Measurements from ENCODE around the gene SBF1. TPM values are rescaled to one million over a fixed set of nuclear protein-coding genes. Genes with fewer than 3 reads are reported as not detected.

Gene SBF1
- total and polyA plus RNA-seq, 9 donors = 1.9 to 86.0 (median 58.7) TPM

DNA sequence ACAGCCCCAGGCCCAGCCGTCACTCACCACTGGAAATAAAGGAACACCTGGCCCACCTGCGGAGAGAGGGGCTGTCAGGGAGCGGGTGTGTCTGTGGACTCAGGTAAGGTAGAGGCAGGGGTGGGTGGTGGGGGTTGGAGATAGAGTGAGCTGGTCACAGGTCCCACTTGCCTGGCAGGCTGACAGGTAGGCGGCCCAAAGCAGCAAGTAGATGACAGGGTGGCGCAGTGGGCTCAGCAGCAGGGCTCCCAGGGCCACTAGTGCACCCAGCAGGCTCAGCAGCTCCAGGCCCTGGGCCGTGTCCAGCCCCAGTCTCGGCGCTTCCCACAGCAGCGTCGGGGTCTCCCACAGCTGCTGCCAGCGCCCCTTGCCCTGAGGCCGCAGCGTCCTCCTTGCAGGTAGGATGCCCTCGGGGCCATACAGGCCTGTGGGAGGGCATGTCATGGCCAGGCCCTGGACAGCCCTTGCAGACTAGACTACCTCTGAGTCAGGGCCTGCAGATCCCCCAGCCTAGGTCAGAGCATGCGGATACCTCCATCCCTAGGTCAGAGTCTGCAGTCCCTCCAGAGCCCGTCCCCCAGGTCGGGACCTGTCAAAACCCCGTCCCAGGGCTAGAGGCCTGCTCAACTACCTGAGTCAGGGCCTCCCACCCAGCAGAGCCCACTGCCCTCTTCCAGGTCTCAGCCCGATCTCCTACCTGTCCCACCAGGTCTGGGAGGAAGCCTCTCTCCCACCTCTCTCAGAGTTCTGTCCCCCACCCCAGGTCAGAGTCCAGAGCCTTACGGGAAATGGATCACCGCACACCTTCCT is 32.0 kb upstream of the SBF1 start:
- Histone ChIP-seq H3K27ac (peak overlapping the region in 1 of 2 donors; percentile 74), H3K4me1 (ENCODE audit: insufficient read depth) (peaks cover 13% of the 10 kb centered on the region), H3K36me3 (no peaks in the 10 kb centered on the region), H3K9me3 (no peaks in the 10 kb centered on the region), H3K27me3 (no peaks in the 10 kb centered on the region), H3K4me3 (peak overlapping the region; percentile 81)
- 15 to 23% (median 17%) methylated on average over 12 to 21 of the region's 21 CpGs for WGBS, 3 donors
- intact Hi-C loops (cut with DNase I) = loop anchor here in 1 of 4 donors (10.0 kb wide), 1 partner anchor 262 kb away; the partner anchor contains the start of gene TUBGCP6
- TF ChIP-seq EP300 (IDR thresholded peaks at IDR 0.05) (no peak), POLR2A (IDR thresholded peaks at IDR 0.05) (no peak), CTCF (IDR thresholded peaks at IDR 0.05) (peak in 1 of 3 donors; percentile 13)
- DNase-seq = peak in 4 of 5 donors; percentile 55 to 74 (median 70)

DNA sequence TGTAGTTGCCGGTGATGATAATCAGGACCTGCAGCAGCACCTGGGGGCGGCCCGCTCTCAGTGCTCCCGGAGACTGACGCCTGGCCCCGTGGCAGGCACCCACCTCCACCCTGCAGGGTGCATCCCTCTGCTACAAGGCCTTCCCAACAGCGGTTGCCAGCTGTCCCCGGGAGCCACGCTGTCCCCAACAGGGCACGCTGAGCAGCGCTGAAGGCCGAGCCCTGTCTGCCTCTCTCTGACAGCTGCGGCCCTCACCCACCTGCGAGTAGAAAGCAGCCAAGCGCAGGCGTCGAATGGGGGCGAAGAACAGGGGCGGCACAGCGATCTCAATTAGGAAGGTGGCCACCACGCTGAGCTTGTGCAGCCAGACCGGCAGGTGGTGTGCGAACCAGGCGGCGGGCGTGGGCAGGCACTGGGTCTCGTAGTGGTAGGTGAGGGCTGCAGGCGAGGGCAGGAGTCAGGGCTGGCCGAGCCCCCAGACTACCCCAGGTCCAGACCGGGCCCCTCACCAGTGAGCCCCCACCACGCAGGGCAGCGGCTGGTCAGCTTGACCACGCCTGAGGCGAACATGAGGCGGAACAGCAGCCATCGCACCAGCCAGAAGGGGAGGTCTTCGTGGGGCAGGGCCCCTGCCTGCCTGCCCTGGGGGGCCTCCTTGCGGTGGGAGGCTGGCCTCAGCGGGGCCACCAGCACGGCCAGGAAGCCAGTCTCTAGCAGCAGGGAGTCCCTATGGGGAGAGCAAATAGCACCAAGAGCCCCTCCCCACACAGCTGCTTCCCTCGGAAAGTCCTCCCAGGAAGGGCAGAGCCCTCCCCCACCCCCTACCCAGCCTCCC is 31.2 kb upstream of the SBF1 start:
- peak in 3 of 5 donors; percentile 58 to 60 (median 58) for DNase-seq
- 83 to 87% (median 86%) methylated on average over 38 to 41 of the region's 41 CpGs for WGBS, 3 donors
- Histone ChIP-seq H3K27ac (peak overlapping the region in 1 of 2 donors; percentile 74), H3K27me3 (no peaks in the 10 kb centered on the region), H3K9me3 (no peaks in the 10 kb centered on the region), H3K4me1 (ENCODE audit: insufficient read depth) (peaks cover 13% of the 10 kb centered on the region), H3K36me3 (no peaks in the 10 kb centered on the region), H3K4me3 (peak overlapping the region; percentile 81)
- intact Hi-C loops (cut with DNase I) = loop anchor here in 1 of 4 donors (10.0 kb wide), 1 partner anchor 261 kb away; the partner anchor contains the start of gene TUBGCP6
- TF ChIP-seq POLR2A (IDR thresholded peaks at IDR 0.05) = no peak
- no peak for TF ChIP-seq CTCF (IDR thresholded peaks at IDR 0.05)
- no peak for TF ChIP-seq EP300 (IDR thresholded peaks at IDR 0.05)

GRCh38 chr22:50505276-50505775 is 30.5 kb upstream of the SBF1 start:
- H3K36me3 ChIP-seq = no peaks in the 10 kb centered on the region
- H3K4me1 ChIP-seq (ENCODE audit: insufficient read depth) = peaks cover 13% of the 10 kb centered on the region
- no peaks in the 10 kb centered on the region for H3K27me3 ChIP-seq
- DNase-seq = peak in 1 of 5 donors; percentile 40
- TF ChIP-seq POLR2A (IDR thresholded peaks at IDR 0.05) (no peak), CTCF (IDR thresholded peaks at IDR 0.05) (no peak), EP300 (IDR thresholded peaks at IDR 0.05) (no peak)
- H3K4me3 ChIP-seq = no peak overlapping the region
- WGBS, 3 donors = 85 to 91% (median 88%) methylated on average over 14 of the region's 14 CpGs
- H3K27ac ChIP-seq = no peak overlapping the region
- intact Hi-C loops (cut with DNase I) = loop anchor here in 1 of 4 donors (10.0 kb wide), 1 partner anchor 261 kb away; the partner anchor contains the start of gene TUBGCP6
- H3K9me3 ChIP-seq = no peaks in the 10 kb centered on the region

Data from ovary (tissue), 9 donors.